HepG2 (cell line): Measurements from ENCODE around the gene RABEP1. TPM values are rescaled to one million over a fixed set of nuclear protein-coding genes. Genes with fewer than 3 reads are reported as not detected.

Source experiments
- ATAC-seq: fragments of 200-7000 bp; cut with Tn5 transposase; 3 replicates; pipeline ENCODE4 v1.9.1; 2020; ENCODE audit warnings: mild to moderate bottlenecking, moderate library complexity
- BruUV-seq: library from RNA; stranded (reverse); fragments of 400-500 nt; replicated peaks from 2 replicates; lab custom pipeline; 2021; lab: Mats Ljungman, UMichigan
- CTCF ChIA-PET: fragments of 300-600 bp; formaldehyde crosslinking; extraction: SDS; loops from one replicate; lab custom pipeline; 2021; ENCODE audit warnings: low total read pairs, inconsistent platforms, low intra/inter-chr PET ratio; lab: Yijun Ruan, JAX
- POLR2A ChIA-PET: fragments of 350-600 bp; sonication (Branson Sonifier 250); formaldehyde crosslinking; loops from one replicate; lab custom pipeline; 2020; ENCODE audit warnings: antibody characterized with exemption, inconsistent platforms; lab: Yijun Ruan, JAX
- DNase-seq: peaks from one replicate; pipeline ENCODE4 v3.0.0-alpha.2; 2015; ENCODE audit warnings: low spot score
- FAIRE-seq: peaks from 3 replicates; lab custom pipeline; 2011; peaks lifted over from hg19 to GRCh38; lab: Jason Lieb, UNC
- H2AFZ ChIP-seq: one replicate; pipeline ENCODE4 v1.6.1; 2011; ENCODE audit warnings: low read length, inconsistent platforms
- H3K27ac ChIP-seq: fragments of 300-600 bp; 3 replicates; pipeline ENCODE4 v1.8.0; 2011; ENCODE audit warnings: mixed run types, mild to moderate bottlenecking, mixed read lengths, low read length, inconsistent platforms; ENCODE audit not compliant: insufficient read depth; ENCODE audit errors: extremely low read length
- H3K27me3 ChIP-seq, 2 experiments: fragments of 200-600 bp in 1 of 2; 2 replicates in 1 of 2; 3 replicates in 1 of 2; pipeline versions ENCODE4 v1.6.0 to v1.8.0; 2011; ENCODE audit warnings: low read length in 2 of 2, mild to moderate bottlenecking in 2 of 2, moderate library complexity in 2 of 2, inconsistent platforms in 1 of 2; ENCODE audit not compliant: insufficient read depth in 2 of 2, control insufficient read depth in 1 of 2
- H3K36me3 ChIP-seq, 2 experiments: fragments of 200-600 bp in 1 of 2; replicated peaks in 1 of 2; 2 replicates in 1 of 2; 3 replicates in 1 of 2; pipeline versions ENCODE4 v1.5.1 to v1.8.0; 2011; ENCODE audit warnings: low read length in 2 of 2, inconsistent platforms in 1 of 2; ENCODE audit not compliant: insufficient read depth in 2 of 2, control insufficient read depth in 1 of 2
- H3K4me1 ChIP-seq: 2 replicates; pipeline ENCODE4 v1.5.1; 2012; ENCODE audit warnings: low read length, inconsistent platforms; ENCODE audit not compliant: insufficient read depth
- H3K4me2 ChIP-seq: 2 replicates; pipeline ENCODE4 v1.6.0; 2011; ENCODE audit warnings: low read depth, low read length, inconsistent platforms
- H3K4me3 ChIP-seq, 3 experiments: fragments of 200-600 bp in 1 of 3; sonication (generic), shearing (Covaris generic) in 1 of 3; replicated peaks in 1 of 3; 2 replicates each; pipeline ENCODE4 v1.5.1; 2011 to 2016; ENCODE audit warnings: low read length in 3 of 3, inconsistent platforms in 2 of 3, low read depth in 2 of 3, mild to moderate bottlenecking in 2 of 3, control low read depth in 1 of 3, mixed read lengths in 1 of 3; ENCODE audit not compliant: insufficient read depth in 1 of 3
- H3K79me2 ChIP-seq: one replicate; pipeline ENCODE4 v1.6.1; 2011; ENCODE audit warnings: low read length, inconsistent platforms; ENCODE audit not compliant: insufficient read depth
- H3K9ac ChIP-seq: 2 replicates; pipeline ENCODE4 v1.6.0; 2011; ENCODE audit warnings: mild to moderate bottlenecking, low read depth, low read length, inconsistent platforms; ENCODE audit not compliant: insufficient read depth
- H3K9me3 ChIP-seq: 2 replicates; pipeline ENCODE4 v1.5.1; 2012; ENCODE audit warnings: mild to moderate bottlenecking, low read length
- H4K20me1 ChIP-seq: 2 replicates; pipeline ENCODE4 v1.6.0; 2011; ENCODE audit warnings: inconsistent platforms, mild to moderate bottlenecking, low read length, moderate library complexity; ENCODE audit not compliant: insufficient read depth
- IRF2 ChIP-seq: IDR thresholded peaks from 2 replicates; pipeline ENCODE4 v1.6.1; 2018; ENCODE audit warnings: missing genetic modification reagents, missing compliant biosample characterization
- KDM1A ChIP-seq: IDR thresholded peaks from 2 replicates; pipeline ENCODE4 v1.6.1; 2016; ENCODE audit warnings: missing compliant biosample characterization
- MBD4 ChIP-seq: IDR thresholded peaks from 2 replicates; pipeline ENCODE4 v1.6.1; 2012; ENCODE audit warnings: low read length, inconsistent platforms, borderline replicate concordance
- RARA ChIP-seq: IDR thresholded peaks from 2 replicates; pipeline ENCODE4 v1.6.1; 2016; ENCODE audit warnings: missing genetic modification reagents, missing compliant biosample characterization
- SALL1 ChIP-seq: sonication (generic); formaldehyde crosslinking; IDR thresholded peaks from 2 replicates; pipeline ENCODE4 v1.8.0; 2022; ENCODE audit warnings: mild to moderate bottlenecking, missing genetic modification reagents
- SP2 ChIP-seq: sonication (generic); formaldehyde crosslinking; IDR thresholded peaks from 2 replicates; pipeline ENCODE4 v1.5.1; 2020; ENCODE audit warnings: mild to moderate bottlenecking, missing genetic modification reagents
- ZFY ChIP-seq: sonication (generic); formaldehyde crosslinking; IDR thresholded peaks from 2 replicates; pipeline ENCODE4 v1.4.0; 2020; ENCODE audit warnings: missing genetic modification reagents
- ZNF263 ChIP-seq: sonication (generic); formaldehyde crosslinking; IDR thresholded peaks from 2 replicates; pipeline ENCODE4 v1.4.0; 2020; ENCODE audit warnings: missing genetic modification reagents
- ZNF33A ChIP-seq: sonication (generic); formaldehyde crosslinking; IDR thresholded peaks from 2 replicates; pipeline ENCODE4 v1.5.1; 2020; ENCODE audit warnings: missing genetic modification reagents, mild to moderate bottlenecking, moderate library complexity, borderline replicate concordance
- ZNF589 ChIP-seq: sonication (generic); formaldehyde crosslinking; conservative IDR thresholded peaks from 2 replicates; pipeline ENCODE4 v1.8.0; 2022; ENCODE audit warnings: mild to moderate bottlenecking, moderate library complexity, missing genetic modification reagents
- ZNF605 ChIP-seq: sonication (generic); formaldehyde crosslinking; IDR thresholded peaks from 2 replicates; pipeline ENCODE4 v1.8.0; 2022; ENCODE audit warnings: mild to moderate bottlenecking, missing genetic modification reagents
- ZNF720 ChIP-seq: sonication (generic); formaldehyde crosslinking; IDR thresholded peaks from 2 replicates; pipeline ENCODE4 v1.4.0; 2020; ENCODE audit warnings: missing genetic modification reagents
- ZNF773 ChIP-seq: sonication (generic); formaldehyde crosslinking; IDR thresholded peaks from 2 replicates; pipeline ENCODE4 v1.4.0; 2020; ENCODE audit warnings: missing genetic modification reagents, borderline replicate concordance
- WGBS: methylation state at CpG from one replicate; pipeline ENCODE4 v1.1.6; 2017; ENCODE audit warnings: low lambda C conversion rate; 5-methylcytosine and 5-hydroxymethylcytosine counted together
- in situ Hi-C: cut with HindIII; loops from 2 replicates; pipeline ENCODE4 v1.10.0; 2017; ENCODE audit warnings: low pct_unique_long_range_greater_than_20kb; ENCODE audit not compliant: extremely low pct_ligation_motif_present
- intact Hi-C: fragments of 100-400 bp; cut with micrococcal nuclease; formaldehyde crosslinking; loops from one replicate; pipeline ENCODE4 v1.10.0; 2022; ENCODE audit not compliant: unreplicated experiment
- polyA plus RNA-seq, 8 experiments: library from polyadenylated mRNA; depleted of rRNA in 3 of 8; stranded (reverse) in 7 of 8; unstranded in 1 of 8; fragments of >200 nt; fragmentation: Illumina TruSeq in 4 of 8; extraction: Trizol in 4 of 8; gene quantifications; 2 replicates each; pipeline versions ENCODE4 v1.2.1 to v1.2.3, GENCODE V29; 2011 to 2016; ENCODE audit warnings: low read depth in 4 of 8, missing spikeins in 1 of 8, mixed read lengths in 1 of 8; ENCODE audit not compliant: insufficient read depth in 1 of 8
- total RNA-seq, 5 experiments: library from RNA; depleted of rRNA; stranded (reverse); fragments of >200 nt; fragmentation: Illumina TruSeq; extraction: Trizol; gene quantifications; 2 replicates each; pipeline ENCODE4 v1.2.3, GENCODE V29; 2016; ENCODE audit warnings: low read depth in 1 of 5
- TF ChIP-seq, protein P1 (sequence below): sonication (generic); formaldehyde crosslinking; IDR thresholded peaks from 2 replicates; pipeline ENCODE4 v1.5.1; 2020; ENCODE audit warnings: missing genetic modification reagents, mild to moderate bottlenecking, borderline replicate concordance
- TF ChIP-seq, protein P2 (sequence below): sonication (generic); formaldehyde crosslinking; IDR thresholded peaks from 2 replicates; pipeline ENCODE4 v1.5.0; 2020; ENCODE audit warnings: missing genetic modification reagents, mild to moderate bottlenecking, borderline replicate concordance
- TF ChIP-seq, protein P3 (sequence below): sonication (generic); formaldehyde crosslinking; IDR thresholded peaks from 2 replicates; pipeline ENCODE4 v1.5.1; 2020; ENCODE audit warnings: missing genetic modification reagents, mild to moderate bottlenecking, borderline replicate concordance
- TF ChIP-seq, protein P4 (sequence below): IDR thresholded peaks from 2 replicates; pipeline ENCODE4 v1.6.1; 2016

The RABEP1 gene
- total and polyA plus RNA-seq, 2 of the 13 experiments (the other 11 are each of a cell fraction or from before 2014, with no cell fraction given) = 13.7 to 41.5 TPM

DNA sequence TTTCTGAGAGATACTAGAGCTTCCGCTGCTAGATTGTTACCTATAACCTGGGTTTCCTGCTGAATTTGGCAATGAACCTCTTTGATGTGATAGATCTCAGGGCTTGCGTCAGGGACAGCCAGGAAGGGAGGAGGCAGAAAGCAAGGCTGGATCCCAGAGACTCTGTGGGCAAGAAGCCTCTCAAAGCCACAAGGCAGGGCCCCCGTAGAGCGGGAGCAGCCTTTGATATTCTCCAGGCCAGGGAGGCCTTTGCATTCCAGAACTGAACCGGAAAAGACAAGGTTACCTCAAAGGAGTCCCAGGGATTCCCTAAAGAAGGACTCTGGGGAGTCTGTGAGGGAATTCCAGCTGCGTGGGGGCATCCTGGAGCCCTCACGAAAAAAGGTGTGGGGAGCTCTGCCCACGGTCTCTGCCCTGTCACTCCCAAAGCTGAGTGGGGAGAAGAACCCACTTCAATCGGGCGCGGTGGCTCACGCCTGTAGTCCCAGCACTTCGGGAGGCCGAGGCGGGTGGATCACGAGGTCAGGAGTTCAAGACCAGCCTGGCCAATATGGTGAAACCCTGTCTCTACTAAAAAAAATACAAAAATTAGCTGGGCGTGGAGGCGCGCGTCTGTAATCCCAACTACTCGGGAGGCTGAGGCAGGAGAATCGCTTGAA, 33.1 kb upstream of the RABEP1 start:
- Histone ChIP-seq H3K27ac (no peak overlapping the region), H3K4me3 (no peak overlapping the region), H3K4me2 (no peak overlapping the region), H3K4me1 (peaks cover 18% of the 10 kb centered on the region), H4K20me1 (no peaks in the 10 kb centered on the region), H3K79me2 (no peaks in the 10 kb centered on the region), H3K9ac (no peak overlapping the region), H3K9me3 (no peaks in the 10 kb centered on the region), H2AFZ (no peak overlapping the region), H3K27me3 (no peaks in the 10 kb centered on the region)
- DNase-seq (no peak), ATAC-seq (no peak; the same call in 2 of the 3 replicates), FAIRE-seq (no peak)
- ChIA-PET POLR2A (no interaction called here), CTCF (interaction anchor here (1.2 to 1.8 kb wide), 4 partner anchors 11 to 1173 kb away, joined by 3 to 8 read pairs (median 4); partner anchors contain the start of gene C1QBP)
- WGBS = 57% methylated on average over 22 of the region's 22 CpGs
- BruUV-seq = no TSS peak
- in situ Hi-C loops = no loop called here
- intact Hi-C loops = loop anchor here (1.0 kb wide), 2 partner anchors 59 to 170 kb away; partner anchors contain the start of gene NUP88
- TF ChIP-seq, protein P1, sequence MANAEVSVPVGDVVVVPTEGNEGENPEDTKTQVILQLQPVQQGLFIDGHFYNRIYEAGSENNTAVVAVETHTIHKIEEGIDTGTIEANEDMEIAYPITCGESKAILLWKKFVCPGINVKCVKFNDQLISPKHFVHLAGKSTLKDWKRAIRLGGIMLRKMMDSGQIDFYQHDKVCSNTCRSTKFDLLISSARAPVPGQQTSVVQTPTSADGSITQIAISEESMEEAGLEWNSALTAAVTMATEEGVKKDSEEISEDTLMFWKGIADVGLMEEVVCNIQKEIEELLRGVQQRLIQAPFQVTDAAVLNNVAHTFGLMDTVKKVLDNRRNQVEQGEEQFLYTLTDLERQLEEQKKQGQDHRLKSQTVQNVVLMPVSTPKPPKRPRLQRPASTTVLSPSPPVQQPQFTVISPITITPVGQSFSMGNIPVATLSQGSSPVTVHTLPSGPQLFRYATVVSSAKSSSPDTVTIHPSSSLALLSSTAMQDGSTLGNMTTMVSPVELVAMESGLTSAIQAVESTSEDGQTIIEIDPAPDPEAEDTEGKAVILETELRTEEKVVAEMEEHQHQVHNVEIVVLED (CRISPR knock-in tag) = no peak
- TF ChIP-seq ZNF33A (CRISPR knock-in tag) (no peak), KDM1A (CRISPR knock-in tag) (no peak), ZNF589 (CRISPR knock-in tag) (no peak), ZFY (no peak), ZNF773 (CRISPR knock-in tag) (no peak), ZNF605 (CRISPR knock-in tag) (no peak), IRF2 (CRISPR knock-in tag) (no peak), SALL1 (CRISPR knock-in tag) (no peak), SP2 (CRISPR knock-in tag) (no peak), ZNF263 (CRISPR knock-in tag) (no peak), RARA (CRISPR knock-in tag) (no peak), MBD4 (no peak), ZNF720 (CRISPR knock-in tag) (no peak)
- TF ChIP-seq, protein P2, sequence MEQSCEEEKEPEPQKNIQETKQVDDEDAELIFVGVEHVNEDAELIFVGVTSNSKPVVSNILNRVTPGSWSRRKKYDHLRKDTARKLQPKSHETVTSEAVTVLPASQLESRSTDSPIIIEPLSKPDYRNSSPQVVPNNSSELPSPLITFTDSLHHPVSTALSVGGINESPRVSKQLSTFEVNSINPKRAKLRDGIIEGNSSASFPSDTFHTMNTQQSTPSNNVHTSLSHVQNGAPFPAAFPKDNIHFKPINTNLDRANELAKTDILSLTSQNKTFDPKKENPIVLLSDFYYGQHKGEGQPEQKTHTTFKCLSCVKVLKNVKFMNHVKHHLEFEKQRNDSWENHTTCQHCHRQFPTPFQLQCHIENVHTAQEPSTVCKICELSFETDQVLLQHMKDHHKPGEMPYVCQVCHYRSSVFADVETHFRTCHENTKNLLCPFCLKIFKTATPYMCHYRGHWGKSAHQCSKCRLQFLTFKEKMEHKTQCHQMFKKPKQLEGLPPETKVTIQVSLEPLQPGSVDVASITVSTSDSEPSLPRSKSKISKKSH (CRISPR knock-in tag) = no peak
- TF ChIP-seq, protein P3, sequence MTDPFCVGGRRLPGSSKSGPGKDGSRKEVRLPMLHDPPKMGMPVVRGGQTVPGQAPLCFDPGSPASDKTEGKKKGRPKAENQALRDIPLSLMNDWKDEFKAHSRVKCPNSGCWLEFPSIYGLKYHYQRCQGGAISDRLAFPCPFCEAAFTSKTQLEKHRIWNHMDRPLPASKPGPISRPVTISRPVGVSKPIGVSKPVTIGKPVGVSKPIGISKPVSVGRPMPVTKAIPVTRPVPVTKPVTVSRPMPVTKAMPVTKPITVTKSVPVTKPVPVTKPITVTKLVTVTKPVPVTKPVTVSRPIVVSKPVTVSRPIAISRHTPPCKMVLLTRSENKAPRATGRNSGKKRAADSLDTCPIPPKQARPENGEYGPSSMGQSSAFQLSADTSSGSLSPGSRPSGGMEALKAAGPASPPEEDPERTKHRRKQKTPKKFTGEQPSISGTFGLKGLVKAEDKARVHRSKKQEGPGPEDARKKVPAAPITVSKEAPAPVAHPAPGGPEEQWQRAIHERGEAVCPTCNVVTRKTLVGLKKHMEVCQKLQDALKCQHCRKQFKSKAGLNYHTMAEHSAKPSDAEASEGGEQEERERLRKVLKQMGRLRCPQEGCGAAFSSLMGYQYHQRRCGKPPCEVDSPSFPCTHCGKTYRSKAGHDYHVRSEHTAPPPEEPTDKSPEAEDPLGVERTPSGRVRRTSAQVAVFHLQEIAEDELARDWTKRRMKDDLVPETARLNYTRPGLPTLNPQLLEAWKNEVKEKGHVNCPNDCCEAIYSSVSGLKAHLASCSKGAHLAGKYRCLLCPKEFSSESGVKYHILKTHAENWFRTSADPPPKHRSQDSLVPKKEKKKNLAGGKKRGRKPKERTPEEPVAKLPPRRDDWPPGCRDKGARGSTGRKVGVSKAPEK (CRISPR knock-in tag) = no peak
- TF ChIP-seq, protein P4, sequence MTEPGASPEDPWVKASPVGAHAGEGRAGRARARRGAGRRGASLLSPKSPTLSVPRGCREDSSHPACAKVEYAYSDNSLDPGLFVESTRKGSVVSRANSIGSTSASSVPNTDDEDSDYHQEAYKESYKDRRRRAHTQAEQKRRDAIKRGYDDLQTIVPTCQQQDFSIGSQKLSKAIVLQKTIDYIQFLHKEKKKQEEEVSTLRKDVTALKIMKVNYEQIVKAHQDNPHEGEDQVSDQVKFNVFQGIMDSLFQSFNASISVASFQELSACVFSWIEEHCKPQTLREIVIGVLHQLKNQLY (CRISPR knock-in tag) = no peak
- TF ChIP-seq, all 625 proteins: peak for 0
- H3K36me3 ChIP-seq = no peaks in the 10 kb centered on the region
